ENCODE measurements around the gene SLC15A4. TPM values are rescaled to one million over a fixed set of nuclear protein-coding genes. Genes with fewer than 3 reads are reported as not detected.

Gene SLC15A4
- total RNA-seq, 1 experiment from 2014 or later = 20.6 TPM

- CTCF ChIA-PET = no interaction called here
- peaks cover 0 to 13% of the 10 kb centered on the region in 2 experiments; a peak in 3 of 4 replicates for H3K36me3 ChIP-seq (ENCODE audit: control insufficient read depth in 1 of 2, insufficient read depth in 2 of 2, low read length in 2 of 2)
- no peak overlapping the region for H2AFZ ChIP-seq (ENCODE audit: low read depth, low read length, poor library complexity, severe bottlenecking)
- intact Hi-C loops (cut with micrococcal nuclease) = no loop called here
- no peaks in the 10 kb centered on the region for H3K4me1 ChIP-seq (ENCODE audit: control insufficient read depth in 1 of 2, insufficient read depth in 2 of 2, low read length in 2 of 2)
- no peak overlapping the region for H3K27ac ChIP-seq (ENCODE audit: low read depth, low read length)
- no peak overlapping the region for H3K9ac ChIP-seq (ENCODE audit: low read length)
- DNase-seq (ENCODE audit: low read depth, low spot score) (no peak), ATAC-seq (no peak)
- POLR2A ChIA-PET = no interaction called here
- H3K9me2 ChIP-seq (ENCODE audit: insufficient read depth) = no peaks in the 10 kb centered on the region
- H3K9me3 ChIP-seq (ENCODE audit: control insufficient read depth in 1 of 2, insufficient read depth in 1 of 2, low read depth in 1 of 2, low read length in 2 of 2) = no peaks in the 10 kb centered on the region
- H3K4me2 ChIP-seq (ENCODE audit: low read length) = no peak overlapping the region
- no peaks in the 10 kb centered on the region for H3K27me3 ChIP-seq (ENCODE audit: insufficient read depth, low read length)
- RAD21 ChIA-PET (ENCODE audit: low non-redundant PET in 1 of 2, low total read pairs in 2 of 2, uncharacterized antibody in 2 of 2, unreplicated experiment in 2 of 2) = no interaction called here
- no peak overlapping the region for H3K4me3 ChIP-seq (replicated peaks in 1 of 2; ENCODE audit: low read depth in 1 of 2, low read length in 2 of 2)
- no peaks in the 10 kb centered on the region for H3K79me2 ChIP-seq (ENCODE audit: insufficient read depth, low read length)
- TF ChIP-seq SP1 (IDR thresholded peaks at IDR 0.05; ENCODE audit: low read depth) (no peak), TCF7L2 (IDR thresholded peaks at IDR 0.05; ENCODE audit: borderline replicate concordance, extremely low read depth, insufficient read depth, insufficient read length) (no peak), ZNF274 (IDR thresholded peaks at IDR 0.05; ENCODE audit: low read depth, low read length) (no peak), SIN3A (IDR thresholded peaks at IDR 0.05; ENCODE audit: low read depth) (no peak), EZH2 (IDR thresholded peaks at IDR 0.05) (no peak), SRF (IDR thresholded peaks at IDR 0.05; ENCODE audit: low read depth) (no peak), CTCF (IDR thresholded peaks at IDR 0.05 in 2 of 3, conservative IDR thresholded peaks at IDR 0.05 in 1 of 3; ENCODE audit: borderline replicate concordance in 1 of 3, insufficient read depth in 1 of 3, low read depth in 2 of 3, low read length in 2 of 3) (no peak), REST (IDR thresholded peaks at IDR 0.05; ENCODE audit: low read depth) (no peak), POLR2A (IDR thresholded peaks at IDR 0.05; ENCODE audit: borderline replicate concordance, extremely low read depth, insufficient read depth, insufficient read length) (no peak), POLR2AphosphoS5 (IDR thresholded peaks at IDR 0.05; ENCODE audit: low read depth, low read length) (no peak), RAD21 (IDR thresholded peaks at IDR 0.05; ENCODE audit: low read depth) (no peak), MAX (IDR thresholded peaks at IDR 0.05) (no peak), YY1 (IDR thresholded peaks at IDR 0.05; ENCODE audit: extremely low read depth, insufficient replicate concordance, low read depth, low read length) (no peak), EGR1 (IDR thresholded peaks at IDR 0.05; ENCODE audit: low read depth) (no peak)
- TF ChIP-seq, protein P1, sequence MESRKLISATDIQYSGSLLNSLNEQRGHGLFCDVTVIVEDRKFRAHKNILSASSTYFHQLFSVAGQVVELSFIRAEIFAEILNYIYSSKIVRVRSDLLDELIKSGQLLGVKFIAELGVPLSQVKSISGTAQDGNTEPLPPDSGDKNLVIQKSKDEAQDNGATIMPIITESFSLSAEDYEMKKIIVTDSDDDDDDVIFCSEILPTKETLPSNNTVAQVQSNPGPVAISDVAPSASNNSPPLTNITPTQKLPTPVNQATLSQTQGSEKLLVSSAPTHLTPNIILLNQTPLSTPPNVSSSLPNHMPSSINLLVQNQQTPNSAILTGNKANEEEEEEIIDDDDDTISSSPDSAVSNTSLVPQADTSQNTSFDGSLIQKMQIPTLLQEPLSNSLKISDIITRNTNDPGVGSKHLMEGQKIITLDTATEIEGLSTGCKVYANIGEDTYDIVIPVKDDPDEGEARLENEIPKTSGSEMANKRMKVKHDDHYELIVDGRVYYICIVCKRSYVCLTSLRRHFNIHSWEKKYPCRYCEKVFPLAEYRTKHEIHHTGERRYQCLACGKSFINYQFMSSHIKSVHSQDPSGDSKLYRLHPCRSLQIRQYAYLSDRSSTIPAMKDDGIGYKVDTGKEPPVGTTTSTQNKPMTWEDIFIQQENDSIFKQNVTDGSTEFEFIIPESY (IDR thresholded peaks at IDR 0.05; ENCODE audit: extremely low read depth, insufficient replicate concordance, low read length) = no peak
- TF ChIP-seq, protein P2, sequence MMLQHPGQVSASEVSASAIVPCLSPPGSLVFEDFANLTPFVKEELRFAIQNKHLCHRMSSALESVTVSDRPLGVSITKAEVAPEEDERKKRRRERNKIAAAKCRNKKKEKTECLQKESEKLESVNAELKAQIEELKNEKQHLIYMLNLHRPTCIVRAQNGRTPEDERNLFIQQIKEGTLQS (IDR thresholded peaks at IDR 0.05) = no peak
- BruUV-seq (replicated peaks) = no TSS peak
- H4K20me1 ChIP-seq (ENCODE audit: insufficient read depth) = no peaks in the 10 kb centered on the region
Measured at GRCh38 chr12:128790653-128791373, 32.9 kb downstream of the SLC15A4 start.
